Heart left ventricle (tissue), 16 donors: ENCODE measurements around the gene INTS6L. TPM values are rescaled to one million over a fixed set of nuclear protein-coding genes. Genes with fewer than 3 reads are reported as not detected.

ENCODE experiments used
- ATAC-seq, 4 donors: fragments of 200-7000 bp; cut with Tn5 transposase; one replicate each; pipeline ENCODE4 v1.9.1; 2020 to 2022; ENCODE audit warnings: moderate library complexity in 4 of 4, mild to moderate bottlenecking in 3 of 4, moderate number of reproducible peaks in 1 of 4
- DNase-seq, 5 donors: peaks; one replicate each; pipeline ENCODE4 v3.0.0-alpha.2; 2020
- H3K27ac ChIP-seq, 12 donors: fragments of 200-600 bp; sonication (generic) in 4 of 12; one replicate each; pipeline versions ENCODE4 v1.5.0 to v1.8.0; 2016 to 2022; ENCODE audit warnings: mild to moderate bottlenecking in 2 of 12
- H3K27me3 ChIP-seq, 9 donors: fragments of 200-600 bp; sonication (generic) in 2 of 9; one replicate each; pipeline versions ENCODE4 v1.5.1 to v1.8.0; 2016 to 2022; ENCODE audit warnings: mild to moderate bottlenecking in 3 of 9
- H3K36me3 ChIP-seq, 9 donors: fragments of 200-600 bp; sonication (generic) in 2 of 9; one replicate each; pipeline versions ENCODE4 v1.5.0 to v1.8.0; 2018 to 2022; ENCODE audit warnings: mild to moderate bottlenecking in 2 of 9
- H3K4me1 ChIP-seq, 12 donors: fragments of 200-600 bp; sonication (generic) in 4 of 12; one replicate each; pipeline versions ENCODE4 v1.5.0 to v1.8.0; 2016 to 2022; ENCODE audit warnings: mild to moderate bottlenecking in 3 of 12
- H3K4me3 ChIP-seq, 12 donors: fragments of 200-600 bp; sonication (generic) in 4 of 12; one replicate each; pipeline versions ENCODE4 v1.5.0 to v1.8.0; 2017 to 2022; ENCODE audit warnings: mild to moderate bottlenecking in 9 of 12, moderate library complexity in 4 of 12
- H3K9me3 ChIP-seq, 12 donors: fragments of 200-600 bp; sonication (generic) in 4 of 12; one replicate each; pipeline versions ENCODE4 v1.5.0 to v1.8.0; 2016 to 2022; ENCODE audit warnings: mild to moderate bottlenecking in 1 of 12
- CTCF ChIP-seq, 12 donors: fragments of 200-600 bp; sonication (generic) in 4 of 12; IDR thresholded peaks; one replicate each; pipeline versions ENCODE4 v1.5.0 to v1.8.0; 2018 to 2022; ENCODE audit warnings: antibody characterized with exemption in 12 of 12, mild to moderate bottlenecking in 5 of 12
- POLR2A ChIP-seq, 2 donors: fragments of 450-650 bp; IDR thresholded peaks; one replicate each; pipeline ENCODE4 v1.6.1; 2017; ENCODE audit warnings: antibody characterized with exemption in 2 of 2, mild to moderate bottlenecking in 2 of 2, moderate library complexity in 2 of 2
- WGBS, 4 donors: extraction: QIAGEN DNeasy Blood & Tissue Kit in 2 of 4; methylation state at CpG; one replicate each; pipeline versions ENCODE4 v1.1.5 to v1.1.7; 2013 to 2018; 5-methylcytosine and 5-hydroxymethylcytosine counted together
- intact Hi-C, 10 donors: fragments of 100-400 bp; cut with DNase I; formaldehyde crosslinking; loops; one replicate each; pipeline versions ENCODE4 v1.11.1 to v1.14.2; 2022
- polyA plus RNA-seq, 2 donors: library from polyadenylated mRNA; stranded (reverse); fragments of 200-250 nt; gene quantifications; one replicate each; pipeline ENCODE4 v1.2.3, GENCODE V29; 2013
- total RNA-seq, 9 donors: library from RNA; depleted of rRNA in 2 of 9; stranded (reverse); fragments of >200 nt in 2 of 9; fragmentation: NEBNext Ultra II Directional in 3 of 9; extraction: Animal tissue kit (Norgen Biotek cat#: 25700) in 3 of 9; gene quantifications; one replicate each; pipeline versions ENCODE4 v1.1.0 to v1.2.4, GENCODE V29; 2016 to 2023
- donor health status: ischemic (EF 13 %, LVEDD 7.1; RV severe dilation, severe dysfunction).
- donor health status: healthy with polysubstance abuse.
- donor health status: DM: no; HTN: yes; CAD: no.
- donor health status: DM: no; HTN: no; CAD: no.
- donor health status: ischemic (EF 25% LVEDD 6.9; RV normal size, moderate dysfunction).
- donor health status: ischemic (EF 25% LVEDD 5.7; RV mildly dilated, moderate dysfunction).
- donor health status: healthy.
- donor health status: DM: yes; HTN: yes; CAD: no.
- donor health status: ischemic (EF 35%, LVEDD 5.7; RV mildly dilated, moderate dysfunction).
- donor health status: nonischemic (EF 11% LVEDD 7.7; RV severe dilation, severe dysfunction).
- donor health status: DM: yes; HTN: yes; CAD: no.
- donor health status: PGD.
- donor health status: ischemic (EF 29% LVEDD 5.4; RV normal size, mild dysfunction).
- donor health status: nonischemic (EF 23%, LVEDD 6.1; RV moderate dilation, normal function).

INTS6L gene
- total and polyA plus RNA-seq, 11 donors = 1.4 to 5.9 (median 2.6) TPM

DNA sequence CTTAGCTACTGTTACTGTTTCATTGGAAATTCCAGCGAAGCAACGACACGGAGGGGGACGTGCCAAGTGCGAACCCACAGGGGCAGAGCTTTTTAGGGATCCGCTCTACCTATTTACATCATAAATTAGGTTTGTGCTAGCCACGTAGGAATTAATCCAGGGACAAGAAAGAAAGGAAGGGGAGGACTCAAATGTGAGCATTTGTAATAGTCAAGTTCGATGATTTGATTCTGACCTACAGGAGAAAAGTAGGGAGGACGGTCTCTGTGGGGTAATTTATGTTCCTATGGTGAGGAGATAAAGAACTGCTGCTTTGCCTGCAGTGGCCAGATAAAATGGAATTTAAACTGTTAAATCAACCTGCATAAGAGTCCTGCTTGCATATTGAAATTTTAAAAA, 1.7 kb downstream of the INTS6L start:
- Histone ChIP-seq H3K4me1 (peaks cover 0 to 13% (median 0%) of the 10 kb centered on the region in 12 donors), H3K4me3 (peak overlapping the region in 11 of 12 donors; percentile 20 to 89 (median 69)), H3K27ac (peak overlapping the region in 11 of 12 donors; percentile 42 to 82 (median 74)), H3K36me3 (no peaks in the 10 kb centered on the region), H3K9me3 (peaks cover 0 to 3% (median 0%) of the 10 kb centered on the region in 12 donors), H3K27me3 (no peaks in the 10 kb centered on the region)
- no peak for DNase-seq
- TF ChIP-seq POLR2A (IDR thresholded peaks at IDR 0.05) (no peak), CTCF (IDR thresholded peaks at IDR 0.05) (no peak)
- no peak for ATAC-seq
- intact Hi-C loops = loop anchor here in 1 of 10 donors (5.0 to 10.0 kb wide), 2 partner anchors 100 to 673 kb away; partner anchors contain the start of gene SMIM10L2A
- 0 to 35% (median 12%) methylated on average over 9 of the region's 9 CpGs for WGBS, 4 donors

DNA sequence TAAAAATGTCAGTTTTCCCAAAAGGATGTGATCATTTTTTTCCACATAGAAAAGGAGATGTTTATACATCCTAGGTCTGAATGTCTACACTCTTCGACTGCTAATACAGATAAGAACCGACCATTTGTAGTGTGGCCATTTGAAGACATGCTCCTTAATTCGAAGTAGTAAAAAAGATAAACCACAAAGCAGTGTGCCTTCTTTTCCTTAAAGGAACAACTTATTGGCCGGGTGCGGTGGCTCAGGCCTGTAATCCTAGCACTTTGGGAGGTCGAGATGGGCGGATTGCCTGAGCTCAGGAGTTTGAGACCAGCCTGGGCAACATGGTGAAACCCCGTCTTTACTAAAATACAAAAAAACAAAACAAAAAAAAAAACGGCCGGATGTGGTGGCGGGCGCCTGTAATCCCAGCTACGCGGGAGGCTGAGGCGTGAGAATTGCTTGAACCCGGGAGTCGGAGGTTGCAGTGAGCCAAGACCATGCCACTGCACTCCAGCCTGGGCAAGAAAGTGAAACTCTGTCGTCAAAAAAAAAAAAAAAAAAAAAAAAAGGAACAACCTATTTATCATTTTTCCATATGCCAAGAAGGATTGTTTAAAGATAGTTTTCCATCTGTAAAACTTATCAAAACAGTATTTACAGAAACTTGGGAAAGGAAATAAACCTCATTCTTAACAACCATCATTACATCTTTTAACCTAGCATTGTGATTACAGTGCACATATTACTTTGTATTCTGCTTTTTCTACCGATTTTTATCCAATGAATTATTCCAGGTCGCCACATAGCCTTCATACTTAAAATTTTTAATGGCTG, 2.6 kb downstream of the INTS6L start:
- Histone ChIP-seq H3K4me3 (peak overlapping the region in 9 of 12 donors; percentile 53 to 89 (median 75)), H3K27ac (peak overlapping the region in 9 of 12 donors; percentile 69 to 82 (median 78)), H3K36me3 (no peaks in the 10 kb centered on the region), H3K9me3 (peaks cover 0 to 3% (median 0%) of the 10 kb centered on the region in 12 donors), H3K27me3 (no peaks in the 10 kb centered on the region), H3K4me1 (peaks cover 0 to 13% (median 0%) of the 10 kb centered on the region in 12 donors)
- TF ChIP-seq CTCF (IDR thresholded peaks at IDR 0.05) (no peak), POLR2A (IDR thresholded peaks at IDR 0.05) (no peak)
- ATAC-seq (no peak), DNase-seq (no peak)
- WGBS, 4 donors = 63 to 76% (median 69%) methylated on average over 20 of the region's 20 CpGs
- intact Hi-C loops = loop anchor here in 1 of 10 donors (5.0 to 10.0 kb wide), 2 partner anchors 101 to 672 kb away; partner anchors contain the start of gene SMIM10L2A

DNA sequence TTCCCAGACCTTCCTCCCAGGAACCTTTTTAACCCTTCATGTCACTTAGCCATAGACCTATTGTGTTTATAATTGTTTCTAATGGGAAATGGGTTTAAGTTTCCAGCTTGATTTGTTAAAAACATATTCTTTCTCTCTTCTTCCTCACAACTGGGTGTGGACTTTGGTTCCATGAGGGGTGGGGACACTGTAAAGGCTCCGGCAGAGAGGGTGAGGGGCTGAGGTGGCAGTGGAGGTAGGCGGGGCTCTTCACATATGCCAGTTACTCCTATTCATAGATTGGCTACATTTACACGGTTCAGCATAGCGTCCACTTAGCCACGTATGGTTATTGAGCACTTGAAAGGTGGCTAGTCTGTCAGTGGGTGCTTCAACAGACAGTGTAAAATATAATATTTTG, 7.8 kb downstream of the INTS6L start:
- no peak overlapping the region for H3K27ac ChIP-seq
- H3K36me3 ChIP-seq = no peaks in the 10 kb centered on the region
- peaks cover 0 to 2% (median 0%) of the 10 kb centered on the region in 9 donors for H3K27me3 ChIP-seq
- H3K4me3 ChIP-seq = no peak overlapping the region
- DNase-seq (no peak), ATAC-seq (no peak)
- TF ChIP-seq CTCF (IDR thresholded peaks at IDR 0.05) (no peak), POLR2A (IDR thresholded peaks at IDR 0.05) (no peak)
- H3K9me3 ChIP-seq = no peaks in the 10 kb centered on the region
- intact Hi-C loops = loop anchor here in 1 of 10 donors (10.0 kb wide), 1 partner anchor 667 kb away; no protein-coding TSS in a partner anchor
- 51 to 62% (median 57%) methylated on average over 5 of the region's 5 CpGs for WGBS, 4 donors
- peaks cover 0 to 7% (median 0%) of the 10 kb centered on the region in 12 donors for H3K4me1 ChIP-seq

- no peak overlapping the region for H3K27ac ChIP-seq
- intact Hi-C loops = loop anchor here in 1 of 10 donors (10.0 kb wide), 1 partner anchor 666 kb away; no protein-coding TSS in a partner anchor
- H3K27me3 ChIP-seq = peaks cover 0 to 2% (median 0%) of the 10 kb centered on the region in 9 donors
- H3K9me3 ChIP-seq = no peaks in the 10 kb centered on the region
- peaks cover 0 to 7% (median 0%) of the 10 kb centered on the region in 12 donors for H3K4me1 ChIP-seq
- ATAC-seq = no peak
- H3K4me3 ChIP-seq = no peak overlapping the region
- no peak for TF ChIP-seq POLR2A (IDR thresholded peaks at IDR 0.05)
- no peak for TF ChIP-seq CTCF (IDR thresholded peaks at IDR 0.05)
- no peak for DNase-seq
- WGBS, 4 donors = 56 to 91% (median 69%) methylated on average over 3 of the region's 3 CpGs
- no peaks in the 10 kb centered on the region for H3K36me3 ChIP-seq
Observed at GRCh38 chrX:135528756-135529155, 8.3 kb downstream of the INTS6L start.
